ENCODE data around the gene ACBD4.

DNA sequence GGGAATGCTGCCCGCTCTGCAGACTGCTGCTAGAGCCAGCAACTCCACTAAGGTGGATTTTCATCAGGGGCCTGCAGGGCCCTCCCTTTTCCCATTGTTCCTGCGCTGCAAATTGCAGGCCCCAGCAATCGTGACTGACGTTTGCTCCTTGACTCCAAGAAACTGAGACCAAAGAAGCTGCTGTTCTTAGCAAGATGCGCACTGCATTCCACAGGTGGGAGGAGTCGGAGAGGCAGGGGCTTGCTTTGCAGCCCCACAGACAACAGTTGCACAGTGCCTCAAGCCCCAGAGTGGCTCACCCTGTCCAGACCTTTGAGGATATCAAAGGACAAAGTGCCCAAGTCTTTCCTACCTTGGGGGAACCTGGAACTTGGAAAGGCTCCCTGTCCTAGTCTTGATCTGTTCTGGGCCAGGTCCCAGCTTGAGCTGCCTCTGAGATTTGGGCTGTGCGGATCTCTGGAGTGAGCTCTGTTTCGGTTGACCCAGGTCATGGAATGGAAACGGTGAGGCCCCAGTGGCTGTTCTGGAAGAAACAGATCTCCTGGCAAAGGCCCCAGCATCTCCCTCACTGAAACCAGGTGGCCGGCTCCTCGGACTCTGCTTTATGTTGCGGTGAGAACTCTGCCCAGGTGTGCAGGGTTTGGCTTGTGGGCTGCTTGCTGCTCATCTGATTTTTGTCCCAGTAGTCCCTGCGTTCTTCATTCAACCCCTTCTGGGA is 28.0 kb upstream of the ACBD4 start:
- TF ChIP-seq, protein P1, sequence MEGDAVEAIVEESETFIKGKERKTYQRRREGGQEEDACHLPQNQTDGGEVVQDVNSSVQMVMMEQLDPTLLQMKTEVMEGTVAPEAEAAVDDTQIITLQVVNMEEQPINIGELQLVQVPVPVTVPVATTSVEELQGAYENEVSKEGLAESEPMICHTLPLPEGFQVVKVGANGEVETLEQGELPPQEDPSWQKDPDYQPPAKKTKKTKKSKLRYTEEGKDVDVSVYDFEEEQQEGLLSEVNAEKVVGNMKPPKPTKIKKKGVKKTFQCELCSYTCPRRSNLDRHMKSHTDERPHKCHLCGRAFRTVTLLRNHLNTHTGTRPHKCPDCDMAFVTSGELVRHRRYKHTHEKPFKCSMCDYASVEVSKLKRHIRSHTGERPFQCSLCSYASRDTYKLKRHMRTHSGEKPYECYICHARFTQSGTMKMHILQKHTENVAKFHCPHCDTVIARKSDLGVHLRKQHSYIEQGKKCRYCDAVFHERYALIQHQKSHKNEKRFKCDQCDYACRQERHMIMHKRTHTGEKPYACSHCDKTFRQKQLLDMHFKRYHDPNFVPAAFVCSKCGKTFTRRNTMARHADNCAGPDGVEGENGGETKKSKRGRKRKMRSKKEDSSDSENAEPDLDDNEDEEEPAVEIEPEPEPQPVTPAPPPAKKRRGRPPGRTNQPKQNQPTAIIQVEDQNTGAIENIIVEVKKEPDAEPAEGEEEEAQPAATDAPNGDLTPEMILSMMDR (IDR thresholded peaks at IDR 0.05; ENCODE audit: insufficient read depth, low read depth, low read length), result no peak
- no peak for TF ChIP-seq EZH2 (IDR thresholded peaks at IDR 0.05; ENCODE audit: insufficient read depth, low read length)
